HepG2 (cell line): ENCODE measurements around the gene CCDC126. TPM values are rescaled to one million over a fixed set of nuclear protein-coding genes. Genes with fewer than 3 reads are reported as not detected.

Experiments
- ARHGAP35 ChIP-seq: sonication (generic); formaldehyde crosslinking; IDR thresholded peaks from 2 replicates; pipeline ENCODE4 v1.9.0; 2022; ENCODE audit warnings: mild to moderate bottlenecking, inconsistent platforms, moderate library complexity, missing genetic modification reagents, borderline replicate concordance
- HNF4A ChIP-seq: sonication (generic); formaldehyde crosslinking; IDR thresholded peaks from 2 replicates; pipeline ENCODE4 v1.4.0; 2020; ENCODE audit warnings: missing genetic modification reagents
- KDM6A ChIP-seq: IDR thresholded peaks from 2 replicates; pipeline ENCODE4 v1.6.1; 2016; ENCODE audit warnings: low read depth
- RERE ChIP-seq: IDR thresholded peaks from 2 replicates; pipeline ENCODE4 v1.6.1; 2016; ENCODE audit warnings: low read depth, missing genetic modification reagents, missing compliant biosample characterization
- SRSF9 ChIP-seq: fragments of 200-400 bp; formaldehyde crosslinking; IDR thresholded peaks from 2 replicates; pipeline ENCODE4 v1.6.1; 2018; ENCODE audit warnings: borderline replicate concordance, mild to moderate bottlenecking, low read depth, low read length; ENCODE audit not compliant: insufficient read depth, poor library complexity, severe bottlenecking
- ZBTB10 ChIP-seq: sonication (generic); formaldehyde crosslinking; IDR thresholded peaks from 2 replicates; pipeline ENCODE4 v1.4.0; 2020; ENCODE audit warnings: missing genetic modification reagents, borderline replicate concordance
- ZHX1 ChIP-seq: sonication (generic); formaldehyde crosslinking; IDR thresholded peaks from 2 replicates; pipeline ENCODE4 v1.8.1; 2022; ENCODE audit warnings: low read depth, mild to moderate bottlenecking, missing genetic modification reagents
- ZNF414 ChIP-seq: sonication (generic); formaldehyde crosslinking; IDR thresholded peaks from 2 replicates; pipeline ENCODE4 v1.5.0; 2020; ENCODE audit warnings: missing genetic modification reagents
- polyA plus RNA-seq, 8 experiments: library from polyadenylated mRNA; depleted of rRNA in 3 of 8; stranded (reverse) in 7 of 8; unstranded in 1 of 8; fragments of >200 nt; fragmentation: Illumina TruSeq in 4 of 8; extraction: Trizol in 4 of 8; gene quantifications; 2 replicates each; pipeline versions ENCODE4 v1.2.1 to v1.2.3, GENCODE V29; 2011 to 2016; ENCODE audit warnings: low read depth in 4 of 8, missing spikeins in 1 of 8, mixed read lengths in 1 of 8; ENCODE audit not compliant: insufficient read depth in 1 of 8
- total RNA-seq, 5 experiments: library from RNA; depleted of rRNA; stranded (reverse); fragments of >200 nt; fragmentation: Illumina TruSeq; extraction: Trizol; gene quantifications; 2 replicates each; pipeline ENCODE4 v1.2.3, GENCODE V29; 2016; ENCODE audit warnings: low read depth in 1 of 5

The CCDC126 gene
- total and polyA plus RNA-seq, 2 of the 13 experiments (the other 11 are each of a cell fraction or from before 2014, with no cell fraction given), result 3.5 to 9.3 TPM

GRCh38 chr7:23597094-23598091 is at the start of gene CCDC126 (continued):
- no peak for TF ChIP-seq ARHGAP35 (CRISPR knock-in tag)
- TF ChIP-seq ZNF414 (CRISPR knock-in tag), result peak; percentile 81; the same call in 1 of the 2 replicates
- no peak for TF ChIP-seq HNF4A (CRISPR knock-in tag)
- TF ChIP-seq RERE, result peak; percentile 61; the same call in 1 of the 2 replicates
- TF ChIP-seq SRSF9, result no peak
- 0 out of 2 replicates have a peak, but pooled peaks have one; percentile 35 for TF ChIP-seq ZHX1 (CRISPR knock-in tag)
- no peak for TF ChIP-seq ZBTB10 (CRISPR knock-in tag)
- TF ChIP-seq KDM6A (CRISPR knock-in tag), result no peak
